GM19397 (cell line): Measurements from ENCODE around the gene TSGA10.

Source experiments
- ATAC-seq: cut with Tn5 transposase; IDR thresholded peaks from one replicate; pipeline ENCODE4 v1.9.1; 2021; ENCODE audit warnings: mild to moderate bottlenecking, moderate library complexity; ENCODE audit not compliant: unreplicated experiment

Gene TSGA10

DNA sequence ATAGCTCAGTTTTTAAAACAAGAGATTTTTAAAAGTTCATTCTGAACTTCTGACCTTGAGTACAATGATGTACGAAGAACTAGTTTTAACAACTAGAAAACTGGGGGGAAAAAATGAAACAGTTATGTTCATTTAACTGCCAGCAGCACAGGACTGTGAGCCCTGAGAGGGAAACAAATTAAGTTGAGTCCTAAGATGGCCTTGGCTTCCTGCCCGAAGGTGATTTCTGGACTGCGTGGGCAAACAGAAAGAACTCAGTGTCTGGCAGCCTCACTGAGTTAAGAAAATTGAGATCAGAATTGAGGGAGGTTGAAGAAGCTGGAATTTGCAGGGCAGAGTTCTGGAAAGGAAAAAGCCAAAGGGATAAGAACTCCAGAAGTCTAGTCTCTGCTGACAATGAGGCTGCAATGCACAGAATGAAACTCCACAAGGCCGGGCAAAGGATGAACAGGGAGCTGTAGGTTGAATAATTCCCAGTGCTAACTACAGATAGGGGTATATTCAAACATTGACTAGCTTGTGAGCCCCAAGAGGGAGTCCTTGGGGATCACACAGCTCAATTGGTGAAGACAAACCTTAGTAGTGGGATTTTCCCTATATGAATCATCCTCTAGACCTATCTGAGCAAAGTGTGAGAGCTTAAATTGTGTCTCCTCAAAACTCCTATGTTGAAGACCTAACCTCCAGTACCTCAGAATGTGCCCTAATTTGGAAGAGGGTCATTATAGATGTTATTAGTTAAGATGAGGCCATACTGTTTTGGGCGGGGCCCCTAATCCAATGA is 205.6 kb downstream of the TSGA10 start:
- no peak for ATAC-seq

DNA sequence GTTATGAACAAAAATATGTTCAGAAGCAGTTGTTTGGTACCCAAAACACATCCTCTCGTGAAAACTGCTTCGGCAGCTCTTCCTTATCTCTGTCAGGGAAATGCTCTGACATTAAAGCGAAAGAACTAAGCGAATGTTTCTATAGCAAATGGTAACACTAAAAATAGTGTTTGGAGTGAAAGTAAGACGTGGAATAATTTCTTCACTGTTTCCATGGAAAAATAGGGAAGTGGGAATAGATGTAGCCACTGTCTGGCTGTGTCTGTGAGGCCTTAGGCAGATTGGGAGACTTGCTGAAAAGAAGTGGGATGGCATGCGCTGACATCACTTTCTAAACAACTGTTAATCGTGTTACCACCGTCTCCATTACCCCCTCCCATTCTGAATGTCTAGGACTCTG is 207.2 kb downstream of the TSGA10 start:
- ATAC-seq: no peak
